Esophagus squamous epithelium (tissue), 4 donors: Measurements from ENCODE around the gene CATSPERD.

Experiments used
- CTCF ChIP-seq, 6 experiments: fragments of 450-650 bp in 4 of 6; fragments of 200-600 bp in 2 of 6; sonication (generic) in 2 of 6; IDR thresholded peaks; one replicate each; pipeline ENCODE4 v1.5.1; 2016 to 2019; ENCODE audit warnings: antibody characterized with exemption in 6 of 6, mild to moderate bottlenecking in 4 of 6, moderate library complexity in 4 of 6
- POLR2A ChIP-seq, 4 donors: fragments of 450-650 bp; IDR thresholded peaks; one replicate each; pipeline ENCODE4 v1.6.1; 2017; ENCODE audit warnings: antibody characterized with exemption in 4 of 4, mild to moderate bottlenecking in 4 of 4, moderate library complexity in 3 of 4

- TF ChIP-seq CTCF (IDR thresholded peaks at IDR 0.05) (no peak), POLR2A (IDR thresholded peaks at IDR 0.05) (no peak)
Measured at GRCh38 chr19:5753743-5754142, 33.3 kb downstream of the CATSPERD start.
